CD4-positive, alpha-beta memory T cell (primary cell): ENCODE data around the gene PRKG1. TPM values are rescaled to one million over a fixed set of nuclear protein-coding genes. Genes with fewer than 3 reads are reported as not detected.

ENCODE experiments used
- CTCF ChIA-PET: fragments of 350-600 bp; sonication (Branson Sonifier 250); formaldehyde crosslinking; loops from one replicate; lab custom pipeline; 2021; ENCODE audit warnings: inconsistent platforms; ENCODE audit not compliant: partially characterized antibody; lab: Charles Lee
- POLR2A ChIA-PET: fragments of 350-600 bp; sonication (Branson Sonifier 250); formaldehyde crosslinking; loops from one replicate; lab custom pipeline; 2021; ENCODE audit not compliant: partially characterized antibody; lab: Charles Lee
- DNase-seq, 5 donors: peaks; one replicate each; pipeline versions ENCODE4 v3.0.0 to v3.0.0-alpha.2; 2020 to 2022; ENCODE audit warnings: mixed read lengths in 1 of 5
- H3K27ac ChIP-seq: one replicate; pipeline ENCODE4 v1.7.0; 2013; ENCODE audit warnings: low read depth, low read length
- H3K27me3 ChIP-seq: 2 replicates; pipeline ENCODE4 v1.7.0; 2013; ENCODE audit warnings: mild to moderate bottlenecking, low read length, moderate library complexity; ENCODE audit not compliant: insufficient read depth
- H3K36me3 ChIP-seq: 2 replicates; pipeline ENCODE4 v1.7.0; 2013; ENCODE audit warnings: mild to moderate bottlenecking, low read length, moderate library complexity; ENCODE audit not compliant: insufficient read depth
- H3K4me1 ChIP-seq: 2 replicates; pipeline ENCODE4 v1.7.0; 2013; ENCODE audit warnings: mild to moderate bottlenecking, low read length, moderate library complexity; ENCODE audit not compliant: insufficient read depth
- H3K4me3 ChIP-seq, 2 donors: one replicate each; pipeline ENCODE4 v1.7.0; 2013; ENCODE audit warnings: low read length in 2 of 2, mild to moderate bottlenecking in 1 of 2
- H3K9me3 ChIP-seq, 2 donors: one replicate each; pipeline ENCODE4 v1.7.0; 2013; ENCODE audit warnings: low read length in 2 of 2, control low read depth in 1 of 2; ENCODE audit not compliant: control insufficient read depth in 1 of 2
- H3K27ac Mint-ChIP-seq, 7 donors: one replicate each; pipeline ENCODE4 v1.8.0; 2020 to 2021; ENCODE audit warnings: mixed read lengths in 7 of 7, mild to moderate bottlenecking in 6 of 7, inconsistent platforms in 3 of 7, moderate library complexity in 3 of 7
- H3K27me3 Mint-ChIP-seq, 2 donors: one replicate each; pipeline ENCODE4 v1.8.0; 2020 to 2021; ENCODE audit warnings: mixed read lengths in 2 of 2
- H3K36me3 Mint-ChIP-seq, 2 donors: one replicate each; pipeline ENCODE4 v1.8.0; 2020 to 2021; ENCODE audit warnings: mixed read lengths in 2 of 2, inconsistent platforms in 1 of 2, mild to moderate bottlenecking in 1 of 2
- H3K4me1 Mint-ChIP-seq, 4 donors: one replicate each; pipeline ENCODE4 v1.8.0; 2020 to 2021; ENCODE audit warnings: mixed read lengths in 4 of 4, mild to moderate bottlenecking in 1 of 4
- H3K4me3 Mint-ChIP-seq, 8 donors: one replicate each; pipeline ENCODE4 v1.8.0; 2020 to 2021; ENCODE audit warnings: mixed read lengths in 8 of 8, mild to moderate bottlenecking in 7 of 8, moderate library complexity in 6 of 8, inconsistent platforms in 3 of 8
- H3K9me3 Mint-ChIP-seq, 8 donors: one replicate each; pipeline ENCODE4 v1.8.0; 2020 to 2021; ENCODE audit warnings: mixed read lengths in 8 of 8, mild to moderate bottlenecking in 5 of 8, inconsistent platforms in 3 of 8, moderate library complexity in 1 of 8
- intact Hi-C: fragments of 100-400 bp; cut with micrococcal nuclease; formaldehyde crosslinking; loops from one replicate; pipeline ENCODE4 v1.15.1; 2023
- polyA plus RNA-seq, 2 donors: library from polyadenylated mRNA; unstranded; fragments of 300-500 nt; fragmentation: Illumina TruSeq; gene quantifications; one replicate each; pipeline ENCODE4 v1.2.3, GENCODE V29; 2021
- total RNA-seq, 2 experiments: library from RNA; stranded (reverse); gene quantifications; one replicate each; pipeline ENCODE4 v1.2.3, GENCODE V29; 2021

Gene PRKG1
- total and polyA plus RNA-seq, 4 experiments from 2014 or later: 0.06 to 0.20 TPM; not detected in 2

GRCh38 chr10:51789118-51789517 is 714.8 kb downstream of the PRKG1 start:
- Mint-ChIP-seq H3K4me1 (no peaks in the 10 kb centered on the region), H3K4me3 (no peak overlapping the region)
- CTCF ChIA-PET: no interaction called here

GRCh38 chr10:51789903-51790302 is 715.6 kb downstream of the PRKG1 start:
- peaks cover 5 to 31% (median 18%) of the 10 kb centered on the region in 8 donors for H3K9me3 Mint-ChIP-seq
- H3K36me3 ChIP-seq: no peaks in the 10 kb centered on the region

More at GRCh38 chr10:51789118-51789517, 714.8 kb downstream of the PRKG1 start:
- Mint-ChIP-seq H3K36me3 (no peaks in the 10 kb centered on the region), H3K9me3 (peaks cover 5 to 28% (median 18%) of the 10 kb centered on the region in 8 donors), H3K27me3 (peaks cover 0 to 1% of the 10 kb centered on the region in 2 donors), H3K27ac (no peak overlapping the region)
- Histone ChIP-seq H3K9me3 (no peaks in the 10 kb centered on the region), H3K4me3 (no peak overlapping the region), H3K36me3 (no peaks in the 10 kb centered on the region), H3K4me1 (no peaks in the 10 kb centered on the region), H3K27me3 (no peaks in the 10 kb centered on the region), H3K27ac (no peak overlapping the region)
- DNase-seq: no peak
- intact Hi-C loops: no loop called here
- POLR2A ChIA-PET: no interaction called here

GRCh38 chr10:51792678-51793077 is 718.4 kb downstream of the PRKG1 start:
- H3K27ac ChIP-seq: no peak overlapping the region
- intact Hi-C loops: no loop called here
- no peaks in the 10 kb centered on the region for H3K9me3 ChIP-seq
- CTCF ChIA-PET: no interaction called here
- H3K4me3 ChIP-seq: no peak overlapping the region
- no peaks in the 10 kb centered on the region for H3K27me3 ChIP-seq
- Mint-ChIP-seq H3K36me3 (no peaks in the 10 kb centered on the region), H3K27ac (no peak overlapping the region), H3K4me3 (no peak overlapping the region), H3K9me3 (peaks cover 5 to 33% (median 18%) of the 10 kb centered on the region in 8 donors), H3K4me1 (no peaks in the 10 kb centered on the region), H3K27me3 (peaks cover 0 to 1% of the 10 kb centered on the region in 2 donors)
- POLR2A ChIA-PET: no interaction called here
- no peaks in the 10 kb centered on the region for H3K36me3 ChIP-seq
- H3K4me1 ChIP-seq: no peaks in the 10 kb centered on the region
- DNase-seq: no peak

More at GRCh38 chr10:51789903-51790302, 715.6 kb downstream of the PRKG1 start:
- H3K27me3 ChIP-seq: no peaks in the 10 kb centered on the region
- no peak for DNase-seq
- Mint-ChIP-seq H3K4me1 (no peaks in the 10 kb centered on the region), H3K4me3 (no peak overlapping the region), H3K36me3 (no peaks in the 10 kb centered on the region), H3K27ac (no peak overlapping the region), H3K27me3 (peaks cover 0 to 1% of the 10 kb centered on the region in 2 donors)
- H3K27ac ChIP-seq: no peak overlapping the region
- H3K4me1 ChIP-seq: no peaks in the 10 kb centered on the region
- ChIA-PET POLR2A (no interaction called here), CTCF (no interaction called here)
- no peaks in the 10 kb centered on the region for H3K9me3 ChIP-seq
- H3K4me3 ChIP-seq: no peak overlapping the region
- intact Hi-C loops: no loop called here

GRCh38 chr10:51800121-51800520 is 725.8 kb downstream of the PRKG1 start:
- H3K9me3 ChIP-seq: no peaks in the 10 kb centered on the region
- no peaks in the 10 kb centered on the region for H3K27me3 ChIP-seq
- H3K27ac ChIP-seq: no peak overlapping the region
- ChIA-PET CTCF (no interaction called here), POLR2A (no interaction called here)
- intact Hi-C loops: no loop called here
- no peak overlapping the region for H3K4me3 Mint-ChIP-seq
- H3K27ac Mint-ChIP-seq: no peak overlapping the region
- H3K9me3 Mint-ChIP-seq: peaks cover 0 to 2% (median 0%) of the 10 kb centered on the region in 8 donors
- no peaks in the 10 kb centered on the region for H3K4me1 Mint-ChIP-seq
- H3K36me3 Mint-ChIP-seq: no peaks in the 10 kb centered on the region
- no peaks in the 10 kb centered on the region for H3K4me1 ChIP-seq
- peaks cover 0 to 11% of the 10 kb centered on the region in 2 donors for H3K27me3 Mint-ChIP-seq
- no peak for DNase-seq
- no peak overlapping the region for H3K4me3 ChIP-seq
- H3K36me3 ChIP-seq: no peaks in the 10 kb centered on the region

GRCh38 chr10:51800725-51801424 is 726.6 kb downstream of the PRKG1 start:
- H3K9me3 Mint-ChIP-seq: peaks cover 0 to 2% (median 0%) of the 10 kb centered on the region in 8 donors
- Histone ChIP-seq H3K27ac (no peak overlapping the region), H3K27me3 (no peaks in the 10 kb centered on the region), H3K36me3 (no peaks in the 10 kb centered on the region), H3K9me3 (no peaks in the 10 kb centered on the region), H3K4me3 (no peak overlapping the region), H3K4me1 (no peaks in the 10 kb centered on the region)
- H3K4me3 Mint-ChIP-seq: no peak overlapping the region
- DNase-seq: no peak
- peaks cover 0 to 11% of the 10 kb centered on the region in 2 donors for H3K27me3 Mint-ChIP-seq
- no peaks in the 10 kb centered on the region for H3K36me3 Mint-ChIP-seq
- H3K27ac Mint-ChIP-seq: no peak overlapping the region
- H3K4me1 Mint-ChIP-seq: no peaks in the 10 kb centered on the region
- CTCF ChIA-PET: no interaction called here
- intact Hi-C loops: no loop called here
- POLR2A ChIA-PET: no interaction called here

- no peaks in the 10 kb centered on the region for H3K36me3 Mint-ChIP-seq
- peaks cover 0 to 11% of the 10 kb centered on the region in 2 donors for H3K27me3 Mint-ChIP-seq
- H3K4me1 Mint-ChIP-seq: no peaks in the 10 kb centered on the region
- H3K27ac Mint-ChIP-seq: no peak overlapping the region
- H3K36me3 ChIP-seq: no peaks in the 10 kb centered on the region
- H3K4me1 ChIP-seq: no peaks in the 10 kb centered on the region
- intact Hi-C loops: no loop called here
- no peak overlapping the region for H3K4me3 ChIP-seq
- CTCF ChIA-PET: no interaction called here
- no peak for DNase-seq
- peaks cover 0 to 2% (median 0%) of the 10 kb centered on the region in 8 donors for H3K9me3 Mint-ChIP-seq
- no peaks in the 10 kb centered on the region for H3K9me3 ChIP-seq
- H3K27ac ChIP-seq: no peak overlapping the region
- POLR2A ChIA-PET: no interaction called here
- H3K4me3 Mint-ChIP-seq: no peak overlapping the region
- no peaks in the 10 kb centered on the region for H3K27me3 ChIP-seq
These were observed 727.7 kb downstream of the PRKG1 start for GRCh38 chr10:51802030-51802429.

- Histone ChIP-seq H3K36me3 (no peaks in the 10 kb centered on the region), H3K27ac (no peak overlapping the region), H3K9me3 (no peaks in the 10 kb centered on the region), H3K4me3 (no peak overlapping the region), H3K27me3 (no peaks in the 10 kb centered on the region), H3K4me1 (no peaks in the 10 kb centered on the region)
- Mint-ChIP-seq H3K36me3 (no peaks in the 10 kb centered on the region), H3K4me3 (no peak overlapping the region), H3K27me3 (peaks cover 0 to 11% of the 10 kb centered on the region in 2 donors), H3K4me1 (no peaks in the 10 kb centered on the region), H3K27ac (no peak overlapping the region), H3K9me3 (peaks cover 0 to 2% (median 0%) of the 10 kb centered on the region in 8 donors)
- ChIA-PET CTCF (no interaction called here), POLR2A (no interaction called here)
- DNase-seq: no peak
- intact Hi-C loops: no loop called here
These were observed 730.6 kb downstream of the PRKG1 start for GRCh38 chr10:51804866-51805265.
